GM12891 (cell line): ENCODE measurements around the gene ALG1L2.
"Not testable (repeated sequence)": the region's sequence is repeated elsewhere in the genome, so short reads cannot be mapped to it uniquely, and the experiment has no call there.

Source experiments
- POLR2A ChIP-seq: IDR thresholded peaks from 2 replicates; pipeline ENCODE4 v1.6.1; 2011; ENCODE audit warnings: low read depth, low read length, control low read depth
- TAF1 ChIP-seq: IDR thresholded peaks from 2 replicates; pipeline ENCODE4 v1.6.1; 2011; ENCODE audit warnings: low read depth, low read length, control low read depth

DNA sequence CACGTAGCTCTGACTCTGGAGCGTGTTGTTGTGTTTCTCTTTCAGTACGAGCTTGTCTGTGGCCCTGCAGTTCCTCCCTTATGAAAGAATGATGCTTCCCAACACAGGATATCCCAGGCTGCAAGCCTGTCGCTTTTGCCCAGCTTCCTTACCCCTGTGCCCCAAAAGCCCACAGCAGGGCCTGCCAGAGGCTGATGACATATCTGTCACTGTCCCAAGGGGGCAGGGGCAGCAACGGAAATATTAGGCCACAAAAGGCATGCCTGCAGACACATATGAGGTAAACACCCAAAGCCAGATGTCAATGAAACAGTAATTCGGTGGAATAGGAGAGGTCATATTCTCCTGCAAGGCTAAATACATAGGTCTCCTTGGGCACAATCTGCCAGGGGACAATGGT, 38.0 kb upstream of the ALG1L2 start:
- not testable (repeated sequence) for TF ChIP-seq TAF1, POLR2A
